Measurements from ENCODE around the gene UBXN7. TPM values are rescaled to one million over a fixed set of nuclear protein-coding genes. Genes with fewer than 3 reads are reported as not detected.
A peak's percentile ranks its signal among the peaks of the same experiment; 100 is the strongest.
"Not testable (repeated sequence)": the region's sequence is repeated elsewhere in the genome, so short reads cannot be mapped to it uniquely, and the experiment has no call there.

Gene UBXN7
- total and polyA plus RNA-seq, 2 donors (not counting 1 experiment from before 2014, with no cell fraction given), result 28.1 to 34.8 TPM

DNA sequence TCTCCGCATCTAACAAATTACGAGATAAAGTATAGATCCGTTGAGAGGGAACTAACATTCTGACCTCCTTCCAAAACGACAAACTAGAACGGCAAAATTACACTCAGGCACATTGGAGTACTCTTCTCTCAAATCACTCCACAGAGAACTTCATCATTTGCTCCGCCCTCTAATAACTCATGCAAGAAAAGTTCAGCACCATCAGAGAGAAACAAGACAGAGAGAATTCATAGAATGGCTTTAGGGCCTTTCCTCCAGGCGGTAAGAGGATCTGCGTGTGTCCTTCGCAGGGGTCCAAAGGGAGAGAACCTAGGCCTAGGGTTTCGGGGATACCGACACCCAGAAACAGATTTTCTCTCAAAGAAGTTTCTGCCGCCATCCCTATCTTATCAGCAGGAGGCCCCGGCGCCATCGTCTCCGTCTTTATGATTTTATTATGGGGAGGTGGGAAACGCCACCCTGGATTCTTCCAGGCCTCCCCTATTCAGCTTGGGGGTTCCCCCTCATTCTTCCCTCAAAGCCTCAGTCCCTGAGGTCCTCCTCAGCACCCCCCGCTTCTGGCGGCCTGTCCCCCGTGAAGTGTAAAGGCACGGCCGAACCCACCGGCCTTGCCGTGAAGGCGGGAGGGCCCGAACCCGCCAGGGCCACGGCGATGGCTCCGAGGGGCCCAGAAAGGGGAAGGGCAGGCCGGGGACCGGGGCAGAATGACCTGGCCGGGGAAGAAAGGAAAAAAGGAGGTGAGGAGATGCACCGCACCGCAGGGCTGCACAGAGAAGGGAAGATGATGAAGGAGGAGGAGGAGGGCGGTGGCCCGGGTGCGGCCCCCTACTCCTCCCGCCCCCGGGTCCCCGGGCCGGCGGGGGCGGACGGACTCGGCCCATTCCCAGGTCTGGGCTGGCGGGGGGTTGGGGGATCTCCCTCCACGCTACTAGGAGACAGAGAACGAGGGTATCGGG is 768 bp downstream of the UBXN7 start:
- no peaks in the 10 kb centered on the region for H3K27me3 ChIP-seq (ENCODE audit: control insufficient read depth, insufficient read depth, low read length)
- H3K27ac ChIP-seq (ENCODE audit: insufficient read depth, low read length), result peak overlapping the region; percentile 73
- H3K9me3 ChIP-seq (ENCODE audit: control insufficient read depth, insufficient read depth, low read depth, low read length), result no peaks in the 10 kb centered on the region
- H4K20me1 ChIP-seq (ENCODE audit: control insufficient read depth, extremely low read depth, insufficient read depth, low read length), result no peaks in the 10 kb centered on the region
- H3K4me1 ChIP-seq (ENCODE audit: control insufficient read depth, extremely low read depth, insufficient read depth, low read length), result peaks cover 3% of the 10 kb centered on the region
- H3K4me3 ChIP-seq (replicated peaks in 1 of 4; ENCODE audit: control extremely low read depth in 1 of 4, insufficient read depth in 1 of 4, low read depth in 3 of 4, low read length in 4 of 4), result peak overlapping the region; percentile 87 to 99 (median 95)
- H3K9ac ChIP-seq (ENCODE audit: insufficient read depth, low read length), result peak overlapping the region; percentile 83
- H2AFZ ChIP-seq (ENCODE audit: low read length), result peak overlapping the region; percentile 89
- peak; percentile 66 for DNase-seq (ENCODE audit: low read depth in 2 of 2)
- H3K36me3 ChIP-seq (ENCODE audit: control insufficient read depth, insufficient read depth, low read length), result no peaks in the 10 kb centered on the region
- TF ChIP-seq, protein P1, sequence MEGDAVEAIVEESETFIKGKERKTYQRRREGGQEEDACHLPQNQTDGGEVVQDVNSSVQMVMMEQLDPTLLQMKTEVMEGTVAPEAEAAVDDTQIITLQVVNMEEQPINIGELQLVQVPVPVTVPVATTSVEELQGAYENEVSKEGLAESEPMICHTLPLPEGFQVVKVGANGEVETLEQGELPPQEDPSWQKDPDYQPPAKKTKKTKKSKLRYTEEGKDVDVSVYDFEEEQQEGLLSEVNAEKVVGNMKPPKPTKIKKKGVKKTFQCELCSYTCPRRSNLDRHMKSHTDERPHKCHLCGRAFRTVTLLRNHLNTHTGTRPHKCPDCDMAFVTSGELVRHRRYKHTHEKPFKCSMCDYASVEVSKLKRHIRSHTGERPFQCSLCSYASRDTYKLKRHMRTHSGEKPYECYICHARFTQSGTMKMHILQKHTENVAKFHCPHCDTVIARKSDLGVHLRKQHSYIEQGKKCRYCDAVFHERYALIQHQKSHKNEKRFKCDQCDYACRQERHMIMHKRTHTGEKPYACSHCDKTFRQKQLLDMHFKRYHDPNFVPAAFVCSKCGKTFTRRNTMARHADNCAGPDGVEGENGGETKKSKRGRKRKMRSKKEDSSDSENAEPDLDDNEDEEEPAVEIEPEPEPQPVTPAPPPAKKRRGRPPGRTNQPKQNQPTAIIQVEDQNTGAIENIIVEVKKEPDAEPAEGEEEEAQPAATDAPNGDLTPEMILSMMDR (conservative IDR thresholded peaks at IDR 0.05 in 1 of 2, IDR thresholded peaks at IDR 0.05 in 1 of 2; ENCODE audit: low read depth in 1 of 2, low read length in 2 of 2), result no peak
- no peak for TF ChIP-seq EZH2 (IDR thresholded peaks at IDR 0.05; ENCODE audit: low read length, missing control alignments)
- peaks cover 51% of the 10 kb centered on the region for H3K79me2 ChIP-seq (ENCODE audit: control insufficient read depth, insufficient read depth, low read length)
- H3K4me2 ChIP-seq (ENCODE audit: extremely low read depth, insufficient read depth, low read length), result peak overlapping the region; percentile 80

DNA sequence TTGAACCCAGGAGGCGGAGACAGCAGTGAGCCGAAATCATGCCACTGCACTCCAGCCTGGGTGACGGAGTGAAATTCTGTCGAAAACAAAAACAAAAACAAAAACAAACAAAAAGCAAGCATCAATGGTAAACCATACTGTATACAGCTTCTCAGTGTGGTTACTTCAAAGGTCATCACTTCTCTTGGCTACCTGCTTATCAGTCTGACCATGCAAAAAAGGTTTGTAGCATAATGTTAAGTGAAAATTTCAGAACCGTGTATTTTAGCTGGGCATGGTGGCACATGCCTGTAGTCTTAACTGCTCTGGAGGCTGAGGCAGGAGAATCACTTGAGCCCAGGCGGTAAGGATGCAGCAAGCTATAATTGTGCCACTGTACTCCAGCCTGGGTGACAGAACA is 4.2 kb downstream of the UBXN7 start:
- DNase-seq (ENCODE audit: low read depth in 2 of 2), result no peak
- no peak overlapping the region for H3K27ac ChIP-seq (ENCODE audit: insufficient read depth, low read length)
- no peaks in the 10 kb centered on the region for H3K27me3 ChIP-seq (ENCODE audit: control insufficient read depth, insufficient read depth, low read length)
- H3K4me2 ChIP-seq (ENCODE audit: extremely low read depth, insufficient read depth, low read length), result no peak overlapping the region
- H3K79me2 ChIP-seq (ENCODE audit: control insufficient read depth, insufficient read depth, low read length), result peaks cover 74% of the 10 kb centered on the region
- TF ChIP-seq EZH2 (IDR thresholded peaks at IDR 0.05; ENCODE audit: low read length, missing control alignments), result no peak
- TF ChIP-seq, protein P1 (conservative IDR thresholded peaks at IDR 0.05 in 1 of 2, IDR thresholded peaks at IDR 0.05 in 1 of 2; ENCODE audit: low read depth in 1 of 2, low read length in 2 of 2), result no peak
- H3K9ac ChIP-seq (ENCODE audit: insufficient read depth, low read length), result no peak overlapping the region
- no peaks in the 10 kb centered on the region for H3K9me3 ChIP-seq (ENCODE audit: control insufficient read depth, insufficient read depth, low read depth, low read length)
- H2AFZ ChIP-seq (ENCODE audit: low read length), result no peak overlapping the region
- no peaks in the 10 kb centered on the region for H3K36me3 ChIP-seq (ENCODE audit: control insufficient read depth, insufficient read depth, low read length)
- no peak overlapping the region for H3K4me3 ChIP-seq (replicated peaks in 1 of 4; ENCODE audit: control extremely low read depth in 1 of 4, insufficient read depth in 1 of 4, low read depth in 3 of 4, low read length in 4 of 4)
- peaks cover 3% of the 10 kb centered on the region for H3K4me1 ChIP-seq (ENCODE audit: control insufficient read depth, extremely low read depth, insufficient read depth, low read length)
- no peaks in the 10 kb centered on the region for H4K20me1 ChIP-seq (ENCODE audit: control insufficient read depth, extremely low read depth, insufficient read depth, low read length)

DNA sequence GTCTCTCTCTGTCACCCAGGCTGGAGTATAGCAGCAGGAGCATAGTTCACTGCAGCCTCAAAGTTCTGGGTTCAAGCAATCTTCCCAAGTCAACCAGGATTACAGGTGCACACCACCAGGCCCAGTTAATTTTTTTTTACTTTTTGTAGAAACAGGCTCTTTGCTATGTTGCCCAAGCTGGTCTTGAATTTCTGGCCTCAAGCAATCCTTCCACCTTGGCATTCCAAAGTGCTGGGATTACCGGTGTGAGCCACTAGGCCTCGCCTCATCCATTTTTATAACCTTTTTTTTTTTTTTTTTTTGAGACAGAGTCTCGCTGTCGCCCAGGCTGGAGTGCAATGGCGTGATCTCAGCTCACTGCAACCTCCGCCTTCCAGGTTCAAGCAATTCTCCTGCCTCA is 7.8 kb downstream of the UBXN7 start:
- not testable (repeated sequence) for DNase-seq (ENCODE audit: low read depth in 2 of 2); H3K4me1 ChIP-seq (ENCODE audit: control insufficient read depth, extremely low read depth, insufficient read depth, low read length); H4K20me1 ChIP-seq (ENCODE audit: control insufficient read depth, extremely low read depth, insufficient read depth, low read length); H3K36me3 ChIP-seq (ENCODE audit: control insufficient read depth, insufficient read depth, low read length); H3K9me3 ChIP-seq (ENCODE audit: control insufficient read depth, insufficient read depth, low read depth, low read length); H2AFZ ChIP-seq (ENCODE audit: low read length); H3K9ac ChIP-seq (ENCODE audit: insufficient read depth, low read length); H3K4me3 ChIP-seq (replicated peaks in 1 of 4; ENCODE audit: control extremely low read depth in 1 of 4, insufficient read depth in 1 of 4, low read depth in 3 of 4, low read length in 4 of 4); H3K27me3 ChIP-seq (ENCODE audit: control insufficient read depth, insufficient read depth, low read length); H3K4me2 ChIP-seq (ENCODE audit: extremely low read depth, insufficient read depth, low read length); H3K27ac ChIP-seq (ENCODE audit: insufficient read depth, low read length)
- peaks cover 66% of the 10 kb centered on the region for H3K79me2 ChIP-seq (ENCODE audit: control insufficient read depth, insufficient read depth, low read length)
